ENCODE results near the gene DPM2. TPM values are rescaled to one million over a fixed set of nuclear protein-coding genes. Genes with fewer than 3 reads are reported as not detected.

The DPM2 gene
- total and polyA plus RNA-seq, 7 donors: 9.7 to 39.6 (median 16.6) TPM

- peak in 1 of 2 donors; percentile 41 for DNase-seq
- 79 to 85% (median 80%) methylated on average over 5 of the region's 5 CpGs for WGBS, 3 donors
- H3K36me3 ChIP-seq (ENCODE audit: insufficient read depth in 1 of 2, low read depth in 1 of 2): peaks cover 0 to 48% of the 10 kb centered on the region in 2 donors
Observed at GRCh38 chr9:127912882-127913281, 24.8 kb downstream of the DPM2 start.

GRCh38 chr9:127912296-127912695, 25.4 kb downstream of the DPM2 start:
- DNase-seq: peak in 1 of 2 donors; percentile 44
- Histone ChIP-seq H3K27ac (no peak overlapping the region), H3K36me3 (ENCODE audit: insufficient read depth in 1 of 2, low read depth in 1 of 2) (peaks cover 0 to 48% of the 10 kb centered on the region in 2 donors), H3K27me3 (ENCODE audit: insufficient read depth in 3 of 3, low read length in 2 of 3) (no peaks in the 10 kb centered on the region), H3K9me3 (no peaks in the 10 kb centered on the region), H3K4me3 (no peak overlapping the region), H3K4me1 (peaks cover 14% of the 10 kb centered on the region)
- ATAC-seq: no peak
- TF ChIP-seq CTCF (IDR thresholded peaks at IDR 0.05): no peak
- WGBS, 3 donors: 94 to 95% (median 95%) methylated on average over 31 of the region's 31 CpGs
- intact Hi-C loops (cut with DNase I): no loop called here

More at GRCh38 chr9:127912882-127913281, 24.8 kb downstream of the DPM2 start:
- H3K27me3 ChIP-seq (ENCODE audit: insufficient read depth in 3 of 3, low read length in 2 of 3): no peaks in the 10 kb centered on the region
- intact Hi-C loops (cut with DNase I): no loop called here
- H3K4me1 ChIP-seq: peaks cover 14% of the 10 kb centered on the region
- no peak overlapping the region for H3K4me3 ChIP-seq
- H3K27ac ChIP-seq: no peak overlapping the region
- TF ChIP-seq CTCF (IDR thresholded peaks at IDR 0.05): no peak
- H3K9me3 ChIP-seq: no peaks in the 10 kb centered on the region
- ATAC-seq: no peak

- Histone ChIP-seq H3K4me3 (no peak overlapping the region), H3K36me3 (ENCODE audit: insufficient read depth in 1 of 2, low read depth in 1 of 2) (peaks cover 0 to 48% of the 10 kb centered on the region in 2 donors), H3K27me3 (ENCODE audit: insufficient read depth in 3 of 3, low read length in 2 of 3) (no peaks in the 10 kb centered on the region), H3K4me1 (peaks cover 8% of the 10 kb centered on the region), H3K9me3 (no peaks in the 10 kb centered on the region), H3K27ac (peak overlapping the region; percentile 50)
- TF ChIP-seq CTCF (IDR thresholded peaks at IDR 0.05): no peak
- intact Hi-C loops (cut with DNase I): no loop called here
- no peak for ATAC-seq
- WGBS, 3 donors: 74 to 75% (median 75%) methylated on average over 6 of the region's 6 CpGs
- DNase-seq: peak in 1 of 2 donors; percentile 46
Observed at GRCh38 chr9:127910613-127911205, 26.9 kb downstream of the DPM2 start.

GRCh38 chr9:127909839-127910273, 27.8 kb downstream of the DPM2 start:
- H3K27ac ChIP-seq: no peak overlapping the region
- no peak for TF ChIP-seq CTCF (IDR thresholded peaks at IDR 0.05)
- no peak overlapping the region for H3K4me3 ChIP-seq
- H3K27me3 ChIP-seq (ENCODE audit: insufficient read depth in 3 of 3, low read length in 2 of 3): no peaks in the 10 kb centered on the region
- H3K9me3 ChIP-seq: no peaks in the 10 kb centered on the region
- peak in 1 of 2 donors; percentile 38 for DNase-seq
- no peak for ATAC-seq
- 88 to 94% (median 89%) methylated on average over 17 of the region's 17 CpGs for WGBS, 3 donors
- H3K4me1 ChIP-seq: peaks cover under 1% of the 10 kb centered on the region
- intact Hi-C loops (cut with DNase I): no loop called here
- peaks cover 0 to 48% of the 10 kb centered on the region in 2 donors for H3K36me3 ChIP-seq (ENCODE audit: insufficient read depth in 1 of 2, low read depth in 1 of 2)

GRCh38 chr9:127908660-127908926, 29.1 kb downstream of the DPM2 start:
- no peak for DNase-seq
- Histone ChIP-seq H3K27me3 (ENCODE audit: insufficient read depth in 3 of 3, low read length in 2 of 3) (no peaks in the 10 kb centered on the region), H3K36me3 (ENCODE audit: insufficient read depth in 1 of 2, low read depth in 1 of 2) (peaks cover 0 to 43% of the 10 kb centered on the region in 2 donors), H3K4me1 (peaks cover 6% of the 10 kb centered on the region), H3K9me3 (no peaks in the 10 kb centered on the region), H3K4me3 (no peak overlapping the region), H3K27ac (no peak overlapping the region)
- intact Hi-C loops (cut with DNase I): no loop called here
- no peak for ATAC-seq
- WGBS, 3 donors: 95 to 97% (median 95%) methylated on average over 10 of the region's 10 CpGs
- no peak for TF ChIP-seq CTCF (IDR thresholded peaks at IDR 0.05)

Measured in psoas muscle (tissue), 8 donors.